Measurements from ENCODE around the gene CHRDL2. TPM values are rescaled to one million over a fixed set of nuclear protein-coding genes. Genes with fewer than 3 reads are reported as not detected.

CHRDL2 gene
- polyA plus RNA-seq, 1 of the 3 experiments (the other 2 are of a cell fraction) = not detected

GRCh38 chr11:74773476-74773875 lies 42.2 kb upstream of the CHRDL2 start (continued):
- TF ChIP-seq, protein P1, sequence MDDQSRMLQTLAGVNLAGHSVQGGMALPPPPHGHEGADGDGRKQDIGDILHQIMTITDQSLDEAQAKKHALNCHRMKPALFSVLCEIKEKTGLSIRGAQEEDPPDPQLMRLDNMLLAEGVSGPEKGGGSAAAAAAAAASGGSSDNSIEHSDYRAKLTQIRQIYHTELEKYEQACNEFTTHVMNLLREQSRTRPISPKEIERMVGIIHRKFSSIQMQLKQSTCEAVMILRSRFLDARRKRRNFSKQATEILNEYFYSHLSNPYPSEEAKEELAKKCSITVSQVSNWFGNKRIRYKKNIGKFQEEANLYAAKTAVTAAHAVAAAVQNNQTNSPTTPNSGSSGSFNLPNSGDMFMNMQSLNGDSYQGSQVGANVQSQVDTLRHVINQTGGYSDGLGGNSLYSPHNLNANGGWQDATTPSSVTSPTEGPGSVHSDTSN (IDR thresholded peaks at IDR 0.05) = no peak

DNA sequence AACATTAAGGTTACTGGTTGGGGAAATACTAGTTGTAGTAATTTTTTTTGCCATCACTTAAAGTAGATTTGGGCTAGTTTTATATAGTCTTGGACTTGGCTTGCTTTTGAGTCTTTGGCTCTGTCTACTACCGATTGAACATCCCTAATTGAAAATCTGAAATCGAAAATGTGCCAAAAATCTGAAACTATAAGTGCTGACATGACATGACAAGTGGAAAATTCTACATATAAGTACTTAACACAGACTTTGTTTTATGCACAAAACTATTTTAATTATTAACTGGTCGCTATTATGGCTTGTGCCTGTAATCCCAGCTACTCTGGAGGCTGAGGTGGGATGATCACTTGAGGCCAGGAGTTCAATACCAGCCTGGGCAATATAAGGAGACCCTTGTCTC lies 39.9 kb upstream of the CHRDL2 start:
- Histone ChIP-seq H3K4me2 (no peak overlapping the region), H2AFZ (ENCODE audit: low read depth) (no peak overlapping the region), H3K27ac (ENCODE audit: low read depth in 2 of 2, low read length in 1 of 2) (no peak overlapping the region), H3K9ac (no peak overlapping the region), H3K36me3 (replicated peaks in 1 of 2; ENCODE audit: control insufficient read depth in 1 of 2, insufficient read depth in 2 of 2, low read length in 1 of 2) (peaks cover 2 to 7% of the 10 kb centered on the region in 2 experiments), H3K27me3 (ENCODE audit: insufficient read depth) (no peaks in the 10 kb centered on the region), H4K20me1 (ENCODE audit: insufficient read depth) (peaks cover 47% of the 10 kb centered on the region), H3F3A (replicated peaks; ENCODE audit: insufficient read depth) (peaks cover 7% of the 10 kb centered on the region), H3K4me3 (ENCODE audit: low read depth in 2 of 2, low read length in 1 of 2) (no peak overlapping the region), H3K9me3 (no peaks in the 10 kb centered on the region), H3K9me2 (no peaks in the 10 kb centered on the region), H3K4me1 (ENCODE audit: control insufficient read depth in 1 of 2, insufficient read depth in 2 of 2, low read depth in 1 of 2, low read length in 1 of 2) (peaks cover 0 to 3% of the 10 kb centered on the region in 2 experiments; a peak in 1 of 4 replicates), H3K79me2 (ENCODE audit: insufficient read depth) (peaks cover 95% of the 10 kb centered on the region)
- DNase-seq = no peak
- POLR2A ChIA-PET = no interaction called here
- CTCF ChIA-PET = no interaction called here
- 96% methylated on average over 3 of the region's 3 CpGs for WGBS (ENCODE audit: low lambda C conversion rate)
- TF ChIP-seq JUND (IDR thresholded peaks at IDR 0.05) = no peak
- TF ChIP-seq YY1 (IDR thresholded peaks at IDR 0.05; ENCODE audit: low read depth) = no peak
- TF ChIP-seq, protein P2, sequence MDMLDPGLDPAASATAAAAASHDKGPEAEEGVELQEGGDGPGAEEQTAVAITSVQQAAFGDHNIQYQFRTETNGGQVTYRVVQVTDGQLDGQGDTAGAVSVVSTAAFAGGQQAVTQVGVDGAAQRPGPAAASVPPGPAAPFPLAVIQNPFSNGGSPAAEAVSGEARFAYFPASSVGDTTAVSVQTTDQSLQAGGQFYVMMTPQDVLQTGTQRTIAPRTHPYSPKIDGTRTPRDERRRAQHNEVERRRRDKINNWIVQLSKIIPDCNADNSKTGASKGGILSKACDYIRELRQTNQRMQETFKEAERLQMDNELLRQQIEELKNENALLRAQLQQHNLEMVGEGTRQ (IDR thresholded peaks at IDR 0.05; ENCODE audit: borderline replicate concordance, low read depth, low read length) = no peak
- TF ChIP-seq FOXJ3 (CRISPR knock-in tag; IDR thresholded peaks at IDR 0.05) = no peak
- TF ChIP-seq NFIC (IDR thresholded peaks at IDR 0.05; ENCODE audit: borderline replicate concordance) = no peak
- no peak for TF ChIP-seq EP300 (IDR thresholded peaks at IDR 0.05; ENCODE audit: borderline replicate concordance in 1 of 2, low read depth in 1 of 2, low read length in 1 of 2)
- TF ChIP-seq MXI1 (IDR thresholded peaks at IDR 0.05; ENCODE audit: low read depth, low read length) = no peak

GRCh38 chr11:74770456-74770855 lies 39.2 kb upstream of the CHRDL2 start:
- no peak overlapping the region for H3K4me3 ChIP-seq (ENCODE audit: low read depth in 2 of 2, low read length in 1 of 2)
- POLR2A ChIA-PET = no interaction called here
- DNase-seq = no peak
- WGBS (ENCODE audit: low lambda C conversion rate) = 93% methylated on average over 5 of the region's 5 CpGs
- no peaks in the 10 kb centered on the region for H3K9me3 ChIP-seq
- H4K20me1 ChIP-seq (ENCODE audit: insufficient read depth) = peaks cover 41% of the 10 kb centered on the region
- peaks cover 94% of the 10 kb centered on the region for H3K79me2 ChIP-seq (ENCODE audit: insufficient read depth)
- H2AFZ ChIP-seq (ENCODE audit: low read depth) = no peak overlapping the region
- H3K4me2 ChIP-seq = no peak overlapping the region
- H3K36me3 ChIP-seq (replicated peaks in 1 of 2; ENCODE audit: control insufficient read depth in 1 of 2, insufficient read depth in 2 of 2, low read length in 1 of 2) = peaks cover 2 to 7% of the 10 kb centered on the region in 2 experiments
- H3K4me1 ChIP-seq (ENCODE audit: control insufficient read depth in 1 of 2, insufficient read depth in 2 of 2, low read depth in 1 of 2, low read length in 1 of 2) = no peaks in the 10 kb centered on the region
- no peak overlapping the region for H3K9ac ChIP-seq
- CTCF ChIA-PET = interaction anchor here (0.8 kb wide), 1 partner anchor 68 kb away, joined by 3 read pairs; no protein-coding TSS in a partner anchor
- no peaks in the 10 kb centered on the region for H3K9me2 ChIP-seq
- H3K27me3 ChIP-seq (ENCODE audit: insufficient read depth) = no peaks in the 10 kb centered on the region
- no peak overlapping the region for H3K27ac ChIP-seq (ENCODE audit: low read depth in 2 of 2, low read length in 1 of 2)
- peaks cover 7% of the 10 kb centered on the region for H3F3A ChIP-seq (replicated peaks; ENCODE audit: insufficient read depth)
- TF ChIP-seq YY1 (IDR thresholded peaks at IDR 0.05; ENCODE audit: low read depth) (no peak), MXI1 (IDR thresholded peaks at IDR 0.05; ENCODE audit: low read depth, low read length) (no peak), NFIC (IDR thresholded peaks at IDR 0.05; ENCODE audit: borderline replicate concordance) (no peak), EZH2phosphoT487 (IDR thresholded peaks at IDR 0.05; ENCODE audit: borderline replicate concordance, low read depth) (no peak), CHD2 (IDR thresholded peaks at IDR 0.05; ENCODE audit: low read length, partially characterized antibody) (no peak), RFX5 (IDR thresholded peaks at IDR 0.05; ENCODE audit: low read length) (no peak), RXRA (IDR thresholded peaks at IDR 0.05; ENCODE audit: borderline replicate concordance, low read depth) (no peak), REST (IDR thresholded peaks at IDR 0.05; ENCODE audit: low read depth, low read length) (no peak), TEAD4 (IDR thresholded peaks at IDR 0.05; ENCODE audit: borderline replicate concordance, insufficient read depth) (no peak), GATA2 (CRISPR knock-in tag; IDR thresholded peaks at IDR 0.05) (no peak), TCF12 (IDR thresholded peaks at IDR 0.05) (no peak), TAF1 (IDR thresholded peaks at IDR 0.05; ENCODE audit: borderline replicate concordance, low read depth, low read length) (no peak), SMC3 (IDR thresholded peaks at IDR 0.05; ENCODE audit: low read depth, low read length) (no peak), NRF1 (IDR thresholded peaks at IDR 0.05; ENCODE audit: low read depth, low read length) (no peak)
- TF ChIP-seq, protein P3, sequence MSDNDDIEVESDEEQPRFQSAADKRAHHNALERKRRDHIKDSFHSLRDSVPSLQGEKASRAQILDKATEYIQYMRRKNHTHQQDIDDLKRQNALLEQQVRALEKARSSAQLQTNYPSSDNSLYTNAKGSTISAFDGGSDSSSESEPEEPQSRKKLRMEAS (IDR thresholded peaks at IDR 0.05; ENCODE audit: low read depth) = no peak
- TF ChIP-seq, protein P1 (IDR thresholded peaks at IDR 0.05) = no peak
